HG03175 (cell line): ENCODE results near the gene IFT25.

Source experiments
- ATAC-seq: cut with Tn5 transposase; IDR thresholded peaks from one replicate; pipeline ENCODE4 v1.9.1; 2021; ENCODE audit warnings: mild to moderate bottlenecking, moderate library complexity; ENCODE audit not compliant: unreplicated experiment

IFT25 gene

GRCh38 chr1:53957194-53957818 lies 11.8 kb upstream of the IFT25 start:
- ATAC-seq: no peak

- no peak for ATAC-seq
Observed at GRCh38 chr1:53956308-53957168, 11.0 kb upstream of the IFT25 start.

GRCh38 chr1:53954128-53954527 lies 8.6 kb upstream of the IFT25 start:
- no peak for ATAC-seq

GRCh38 chr1:53951697-53952096 lies 6.2 kb upstream of the IFT25 start:
- ATAC-seq: no peak

GRCh38 chr1:53949023-53949990 lies 3.8 kb upstream of the IFT25 start:
- ATAC-seq: no peak

- ATAC-seq: no peak
Observed at GRCh38 chr1:53948291-53948690, 2.8 kb upstream of the IFT25 start.

GRCh38 chr1:53947172-53947907 lies 1.8 kb upstream of the IFT25 start:
- ATAC-seq: no peak

GRCh38 chr1:53946252-53947171 lies 1.0 kb upstream of the IFT25 start, which contains the start of gene LRRC42:
TSS of gene LRRC42 (plus strand) at chr1:53946350. CDS start at chr1:53952000, 5,650 bp downstream.
- ATAC-seq: peak; percentile 72

- no peak for ATAC-seq
Observed at GRCh38 chr1:53945183-53945432, 391 bp downstream of the IFT25 start.

- no peak for ATAC-seq
Observed at GRCh38 chr1:53944469-53945182, 873 bp downstream of the IFT25 start.

GRCh38 chr1:53943490-53944043 lies 1.9 kb downstream of the IFT25 start:
- no peak for ATAC-seq

- no peak for ATAC-seq
Observed at GRCh38 chr1:53943090-53943489, 2.4 kb downstream of the IFT25 start.

- ATAC-seq: no peak
Observed at GRCh38 chr1:53942127-53942957, 3.2 kb downstream of the IFT25 start.

GRCh38 chr1:53938136-53938830 lies 7.2 kb downstream of the IFT25 start:
- no peak for ATAC-seq

- no peak for ATAC-seq
Observed at GRCh38 chr1:53936430-53936829, 9.1 kb downstream of the IFT25 start.

GRCh38 chr1:53934170-53934765 lies 11.2 kb downstream of the IFT25 start:
- ATAC-seq: no peak

- ATAC-seq: no peak
Observed at GRCh38 chr1:53931523-53931922, 14.0 kb downstream of the IFT25 start.
